ENCODE data around the gene MEGF10.

The MEGF10 gene

DNA sequence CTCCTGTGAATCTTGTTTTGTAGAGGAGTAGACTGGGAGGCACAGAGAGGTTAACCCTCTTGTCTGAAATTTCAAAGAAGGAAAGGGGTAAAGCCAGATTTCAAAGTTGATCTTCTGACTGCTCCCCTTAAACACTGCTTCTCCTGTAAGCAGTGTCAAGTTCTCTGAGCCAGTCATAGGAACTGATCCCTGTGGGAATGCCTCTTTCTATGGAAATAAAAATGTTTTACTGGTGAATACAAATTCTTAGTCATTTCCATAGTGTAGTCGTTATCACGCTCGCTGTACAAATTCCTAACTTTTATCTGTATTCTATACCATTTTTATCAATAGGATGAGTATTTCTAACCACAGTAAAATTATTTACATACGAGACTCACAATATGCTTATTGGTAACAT is 160.5 kb downstream of the MEGF10 start:
- DNase-seq = no peak

DNA sequence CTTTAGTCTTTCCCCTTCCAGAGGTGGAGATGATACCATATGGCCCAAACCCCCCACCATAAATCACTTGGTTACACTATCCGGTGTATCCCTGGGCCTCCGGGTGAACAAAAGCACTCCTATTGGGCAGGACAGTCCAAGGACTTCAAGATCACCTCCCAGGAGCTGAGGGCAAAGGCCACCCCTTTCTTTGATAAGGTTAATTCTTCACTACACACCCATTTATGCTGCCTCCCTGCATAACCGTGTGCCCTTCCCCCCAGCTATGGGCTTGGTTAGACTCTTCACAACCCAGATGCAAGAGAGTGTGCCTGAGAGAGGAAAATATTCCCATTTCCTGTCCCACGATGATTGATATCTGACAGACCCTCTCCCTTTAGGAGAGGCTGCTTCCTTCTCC is 162.0 kb downstream of the MEGF10 start:
- no peak for DNase-seq

DNA sequence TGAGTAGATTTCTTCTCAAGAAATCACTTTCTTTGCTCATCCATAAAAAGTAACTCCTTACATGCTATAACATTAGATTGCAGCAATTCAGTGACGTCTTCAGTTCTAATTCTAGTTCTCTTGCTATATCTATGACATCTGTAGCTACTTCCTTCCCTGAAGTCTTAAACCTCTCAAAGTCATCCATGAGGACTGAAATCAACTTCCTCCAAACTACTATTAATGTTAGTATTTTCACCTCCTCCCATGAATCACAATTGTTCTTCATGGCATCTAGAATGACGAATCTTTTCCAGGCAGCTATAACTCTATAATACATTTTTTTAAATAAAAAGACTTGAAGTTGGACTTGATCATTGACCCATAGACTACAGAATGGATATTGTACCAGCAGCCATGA is 180.6 kb downstream of the MEGF10 start:
- no peak for DNase-seq

DNA sequence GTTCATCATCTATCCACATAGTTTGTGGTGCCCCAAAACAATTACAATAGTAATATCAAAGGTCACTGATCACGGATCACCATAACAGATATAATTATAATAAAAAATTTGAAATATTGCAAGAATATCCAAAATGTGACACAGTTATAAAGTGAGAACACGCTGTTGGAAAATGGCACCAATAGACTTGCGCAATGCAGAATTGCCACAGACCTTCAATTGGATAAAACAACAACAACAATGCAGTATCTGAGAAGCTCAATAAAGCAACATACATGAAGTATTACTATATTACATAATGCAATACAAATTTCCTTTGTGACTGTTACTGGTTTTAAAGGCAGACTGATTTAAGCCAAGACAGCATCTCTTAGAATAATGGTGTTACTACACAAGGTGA is 182.1 kb downstream of the MEGF10 start:
- DNase-seq = no peak

DNA sequence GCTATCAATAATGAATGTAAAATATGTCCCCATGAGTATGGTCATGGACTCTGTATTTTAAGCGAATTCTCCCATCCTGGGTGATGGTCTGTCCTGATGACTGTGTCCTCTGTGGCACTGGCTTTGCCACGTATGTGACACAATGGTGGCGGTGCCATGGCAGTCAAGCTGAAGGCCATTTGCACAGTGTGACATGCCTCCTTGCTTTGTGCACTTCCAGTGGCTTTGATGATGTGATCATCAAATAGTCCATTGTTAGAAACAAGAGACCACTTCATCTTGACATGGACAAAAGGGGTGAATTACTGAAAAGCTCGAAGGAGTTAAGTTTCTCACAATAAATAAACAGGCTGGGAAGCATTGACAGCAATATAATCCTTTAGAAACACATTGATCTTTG is 195.9 kb downstream of the MEGF10 start:
- no peak for DNase-seq

DNA sequence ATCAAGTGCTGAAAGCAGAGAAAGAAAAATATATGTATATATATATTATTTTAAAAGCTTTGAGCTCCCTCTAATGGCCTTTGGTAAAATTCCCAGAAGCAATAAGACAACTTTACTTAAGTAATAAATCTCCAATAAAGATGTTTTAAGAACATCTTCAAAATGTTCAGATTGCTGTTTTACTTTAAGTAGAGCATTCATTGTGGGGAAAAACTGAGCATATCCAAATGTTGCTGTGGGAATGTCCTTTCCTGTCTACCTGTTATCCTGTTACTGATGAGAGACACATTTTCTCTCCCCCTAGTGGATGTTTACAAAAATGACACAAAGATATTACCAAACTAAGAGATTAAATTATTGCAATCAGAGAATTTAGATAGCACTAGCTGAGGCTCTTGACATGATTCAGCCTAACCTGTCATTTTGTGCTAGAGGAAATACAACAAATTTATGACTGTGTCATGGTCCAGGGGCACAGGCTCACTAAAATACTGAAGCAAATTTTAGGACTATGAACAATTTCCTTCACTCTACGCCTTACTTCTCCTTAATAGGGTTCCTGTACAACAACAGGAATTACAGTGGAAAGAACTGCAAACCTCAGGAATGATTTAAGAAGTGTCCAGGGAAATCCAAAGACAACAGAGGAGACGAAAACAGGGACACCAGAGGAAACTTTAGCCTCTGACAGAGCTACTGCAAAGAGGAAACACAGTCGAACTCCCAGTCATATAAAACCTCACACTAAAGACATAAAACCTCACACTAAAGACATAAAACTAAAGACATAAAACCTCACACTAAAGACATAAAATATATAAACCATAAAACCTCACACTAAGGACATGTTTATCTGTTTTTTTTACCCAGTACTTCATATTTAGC is 202.5 kb downstream of the MEGF10 start:
- DNase-seq = no peak

DNA sequence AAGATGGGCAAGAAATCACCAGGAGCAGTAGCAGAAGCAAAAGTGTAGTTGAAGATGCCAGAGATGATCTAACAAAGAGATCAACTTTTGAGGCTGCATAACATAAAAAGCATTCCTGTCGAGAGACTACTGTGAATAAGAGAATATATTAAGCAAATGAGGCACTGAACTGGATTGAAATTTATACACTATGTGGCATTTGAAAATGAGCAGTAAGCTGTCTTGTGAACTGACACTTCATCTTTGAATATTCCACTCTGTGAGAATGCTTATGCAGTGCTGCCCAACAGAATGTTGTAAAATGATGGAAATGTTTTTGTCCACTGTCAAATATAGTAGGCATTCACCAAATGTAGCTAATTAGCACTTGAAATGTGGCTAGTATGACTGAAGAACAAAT is 208.0 kb downstream of the MEGF10 start:
- no peak for DNase-seq

DNA sequence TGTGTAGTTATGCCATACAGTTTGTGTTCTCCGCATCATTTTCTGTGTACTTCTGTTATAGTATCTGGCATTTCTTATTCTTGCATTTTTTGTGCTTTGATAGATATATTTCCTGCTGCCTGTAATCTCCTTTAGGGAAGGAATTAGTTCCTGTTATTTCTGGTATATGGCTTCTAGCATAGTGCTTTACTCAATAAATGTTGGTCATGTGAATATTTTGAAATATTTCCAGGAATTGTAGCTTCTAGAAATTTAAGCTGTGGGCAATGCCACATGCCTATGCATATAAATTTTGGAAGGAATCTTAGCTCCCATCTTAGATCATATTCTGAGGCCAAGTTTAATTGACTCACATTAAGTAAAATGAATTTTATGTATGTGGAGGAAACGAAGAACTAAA is 215.3 kb downstream of the MEGF10 start:
- DNase-seq = no peak

DNA sequence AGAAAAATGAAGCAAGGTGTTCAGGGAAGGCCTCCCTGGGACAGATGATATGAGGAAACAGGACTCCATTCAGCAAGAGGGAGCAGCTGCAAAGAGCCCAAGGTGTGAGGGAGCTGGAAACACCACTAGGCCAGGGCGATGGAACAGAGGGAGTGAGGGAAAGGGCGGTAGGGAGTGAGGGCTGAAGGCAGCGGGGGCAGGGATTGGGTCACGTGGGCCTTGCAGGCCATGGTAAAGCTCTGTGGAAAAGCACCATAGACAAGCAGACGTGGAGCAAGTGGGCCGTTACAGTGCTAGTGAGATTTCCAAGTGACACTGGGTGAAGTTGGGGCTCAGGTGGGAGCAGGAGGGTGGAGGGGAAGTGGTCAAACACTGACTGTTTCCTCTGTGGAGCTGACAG is 216.0 kb downstream of the MEGF10 start:
- DNase-seq = no peak

DNA sequence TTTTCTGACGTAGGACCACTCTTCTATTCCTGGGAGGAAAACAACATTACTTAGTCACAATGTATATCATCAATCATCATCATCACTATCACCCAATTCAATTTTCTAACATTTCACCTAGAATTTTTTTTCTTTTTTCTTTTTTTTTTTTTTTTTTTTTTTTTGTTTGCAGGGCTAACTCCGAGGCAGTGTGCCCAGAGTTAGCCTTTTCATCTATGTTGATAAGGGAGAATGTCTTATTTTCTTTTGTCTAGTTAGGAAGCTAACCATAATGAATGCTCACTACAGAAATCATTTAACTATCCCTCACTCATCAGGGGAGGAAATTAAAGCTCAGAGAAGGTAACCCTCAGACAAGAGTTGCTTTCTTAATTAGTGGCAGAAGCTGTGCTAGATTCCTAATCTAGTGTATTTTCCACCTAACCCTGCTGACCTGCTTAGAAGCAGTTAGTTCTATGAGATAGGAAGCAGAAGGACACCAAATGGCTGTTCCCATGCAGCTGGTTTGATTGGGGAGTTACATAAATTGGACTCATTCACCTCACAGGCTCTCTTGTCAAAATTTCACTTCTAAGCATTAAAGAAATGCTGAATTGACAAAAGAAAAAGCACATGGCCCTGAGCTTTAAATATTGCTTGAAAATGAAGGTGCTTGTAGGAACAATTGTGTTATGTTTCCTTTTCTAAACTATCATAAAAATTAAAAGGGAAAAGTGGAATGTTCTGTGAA is 218.2 kb downstream of the MEGF10 start:
- DNase-seq = no peak
